Mesendoderm (in vitro differentiated cells): ENCODE results near the gene KRTAP12-4. TPM values are rescaled to one million over a fixed set of nuclear protein-coding genes. Genes with fewer than 3 reads are reported as not detected.

Experiments
- small RNA-seq: library from polyadenylated mRNA; stranded (forward); fragments of <200 nt; extraction: miRNeasy Mini kit (QIAGEN cat#:217004); gene quantifications from one replicate; pipeline ENCODE3, GENCODE V24; 2013; ENCODE audit not compliant: insufficient read depth

Gene KRTAP12-4

Small RNA genes lying within 50 kb of the gene (small RNA-seq; reads per million reads assigned to genes)
- gene KRTAP12-6P: not detected
